Esophagus (tissue), 2 donors: ENCODE results near the gene TRIP13. TPM values are rescaled to one million over a fixed set of nuclear protein-coding genes. Genes with fewer than 3 reads are reported as not detected.

Experiments used
- H3K27ac ChIP-seq, 2 donors: one replicate each; pipeline ENCODE4 v1.5.1; 2013; ENCODE audit warnings: low read depth in 2 of 2, mild to moderate bottlenecking in 2 of 2, inconsistent platforms in 1 of 2, low read length in 1 of 2, moderate library complexity in 1 of 2
- H3K27me3 ChIP-seq, 2 donors: one replicate each; pipeline ENCODE4 v1.6.1; 2013; ENCODE audit warnings: low read length in 2 of 2, control low read depth in 1 of 2, mild to moderate bottlenecking in 1 of 2; ENCODE audit not compliant: insufficient read depth in 2 of 2, control insufficient read depth in 1 of 2
- H3K36me3 ChIP-seq, 2 donors: one replicate each; pipeline ENCODE4 v1.6.1; 2013; ENCODE audit warnings: low read length in 1 of 2; ENCODE audit not compliant: control insufficient read depth in 2 of 2, insufficient read depth in 2 of 2
- H3K4me1 ChIP-seq, 2 donors: one replicate each; pipeline ENCODE4 v1.6.1; 2013; ENCODE audit warnings: low read length in 1 of 2; ENCODE audit not compliant: control insufficient read depth in 2 of 2, insufficient read depth in 2 of 2
- H3K4me3 ChIP-seq, 2 donors: one replicate each; pipeline ENCODE4 v1.5.1; 2013; ENCODE audit warnings: low read length in 2 of 2, mild to moderate bottlenecking in 2 of 2, low read depth in 1 of 2, moderate library complexity in 1 of 2
- H3K9me3 ChIP-seq, 2 donors: one replicate each; pipeline ENCODE4 v1.6.1; 2013; ENCODE audit warnings: mild to moderate bottlenecking in 2 of 2, low read depth in 1 of 2, low read length in 1 of 2, moderate library complexity in 1 of 2; ENCODE audit not compliant: control insufficient read depth in 2 of 2, insufficient read depth in 1 of 2
- WGBS, 2 donors: extraction: QIAGEN DNeasy Blood & Tissue Kit; methylation state at CpG; one replicate each; pipeline ENCODE4 v1.1.7; 2013; 5-methylcytosine and 5-hydroxymethylcytosine counted together
- polyA plus RNA-seq, 2 donors: library from polyadenylated mRNA; stranded (reverse); fragments of 200-250 nt; gene quantifications; one replicate each; pipeline ENCODE4 v1.2.3, GENCODE V29; 2013
- donor health status: healthy with polysubstance abuse.
- donor health status: Bipolar disorder and iron deficiency.

Gene TRIP13
- polyA plus RNA-seq, 2 donors = 4.3 to 6.6 TPM

- 86 to 89% methylated on average over 32 of the region's 32 CpGs for WGBS, 2 donors
- H3K4me3 ChIP-seq = no peak overlapping the region
- peaks cover 0 to 3% of the 10 kb centered on the region in 2 donors for H3K9me3 ChIP-seq
- H3K4me1 ChIP-seq = peaks cover 6 to 9% of the 10 kb centered on the region in 2 donors
- no peaks in the 10 kb centered on the region for H3K36me3 ChIP-seq
- no peaks in the 10 kb centered on the region for H3K27me3 ChIP-seq
- H3K27ac ChIP-seq = peak overlapping the region in 1 of 2 donors; percentile 6
These were observed 63.4 kb downstream of the TRIP13 start for GRCh38 chr5:955886-956761.

DNA sequence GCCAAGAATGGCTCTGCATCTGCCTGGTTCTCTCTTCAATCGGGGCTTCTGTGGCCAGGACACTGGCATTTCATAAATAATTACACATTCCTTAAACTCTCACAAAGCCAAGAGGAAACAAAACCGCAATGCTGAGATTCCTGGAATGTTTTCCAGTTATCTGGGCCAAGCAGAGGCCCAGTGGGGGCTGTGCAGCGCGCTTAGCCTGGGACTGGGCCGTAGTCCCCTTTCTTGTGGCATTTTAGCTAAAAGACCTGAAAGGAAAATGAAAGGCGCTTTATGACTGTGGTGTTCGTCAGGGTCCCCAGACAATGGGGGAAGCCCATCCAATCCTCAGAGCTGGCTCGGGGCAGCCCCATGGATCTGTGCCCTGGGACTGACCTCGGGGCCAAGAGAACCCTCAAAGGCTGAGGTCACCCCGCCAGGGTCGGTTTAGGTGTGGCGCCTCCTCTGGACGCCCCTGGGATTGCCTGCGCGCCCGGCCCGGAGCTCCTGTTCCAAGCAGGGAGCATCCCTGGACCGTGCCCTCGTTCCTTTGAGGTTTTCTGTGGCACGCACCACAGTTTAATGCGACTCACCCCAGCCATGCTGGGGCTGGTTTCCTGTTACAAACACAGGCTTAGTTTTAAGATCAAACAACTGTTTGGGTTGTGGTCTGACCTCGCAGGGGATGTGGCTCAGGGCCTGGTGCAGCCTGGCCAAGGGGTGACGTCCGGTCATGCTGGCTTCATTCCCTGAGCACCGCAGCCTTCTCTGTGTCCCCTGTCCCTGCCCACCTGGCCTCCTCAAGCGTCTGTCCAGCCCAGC is 64.5 kb downstream of the TRIP13 start:
- H3K4me1 ChIP-seq = peaks cover 6 to 9% of the 10 kb centered on the region in 2 donors
- H3K4me3 ChIP-seq = no peak overlapping the region
- H3K27ac ChIP-seq = peak overlapping the region; percentile 48
- H3K27me3 ChIP-seq = no peaks in the 10 kb centered on the region
- 29 to 36% methylated on average over 26 of the region's 26 CpGs for WGBS, 2 donors
- H3K9me3 ChIP-seq = no peaks in the 10 kb centered on the region
- no peaks in the 10 kb centered on the region for H3K36me3 ChIP-seq

DNA sequence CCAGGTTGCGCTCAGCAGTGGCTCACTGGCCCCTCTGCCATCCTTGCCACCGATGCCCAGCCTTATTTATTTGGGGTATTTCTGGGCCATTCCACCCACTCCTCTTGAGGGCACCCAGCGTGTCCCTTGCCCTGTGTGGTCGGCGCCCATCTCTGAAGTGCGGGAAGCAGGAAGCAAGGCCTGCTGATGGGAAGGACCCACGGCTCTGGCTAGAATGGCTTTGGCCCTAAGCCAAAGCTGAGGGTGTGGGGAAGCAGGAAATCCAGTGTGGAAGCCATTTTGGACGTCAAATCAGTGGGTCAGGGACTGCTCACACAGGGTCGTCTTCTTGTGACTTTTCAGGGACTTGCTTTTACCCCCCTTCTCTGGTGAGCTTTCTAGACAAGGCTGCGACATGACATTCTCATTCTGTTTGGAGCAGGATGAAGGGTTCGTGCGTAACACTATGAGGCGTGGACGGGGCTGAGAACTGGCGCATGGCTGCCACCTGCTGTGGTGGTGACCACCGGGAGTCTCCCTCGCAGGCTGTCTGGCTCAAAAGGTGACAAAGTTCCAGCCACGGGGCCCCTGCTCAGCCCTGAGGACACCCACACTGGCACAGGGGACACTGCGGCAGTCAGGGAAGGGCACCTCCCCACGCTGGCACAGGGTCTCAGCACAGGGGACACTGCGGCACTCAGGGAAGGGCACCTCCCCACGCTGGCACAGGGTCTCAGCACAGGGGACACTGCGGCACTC is 65.2 kb downstream of the TRIP13 start:
- peaks cover 6 to 9% of the 10 kb centered on the region in 2 donors for H3K4me1 ChIP-seq
- H3K27ac ChIP-seq = peak overlapping the region; percentile 43 to 47
- no peaks in the 10 kb centered on the region for H3K27me3 ChIP-seq
- WGBS, 2 donors = 61 to 67% methylated on average over 23 of the region's 23 CpGs
- no peaks in the 10 kb centered on the region for H3K36me3 ChIP-seq
- no peaks in the 10 kb centered on the region for H3K9me3 ChIP-seq
- no peak overlapping the region for H3K4me3 ChIP-seq

GRCh38 chr5:958701-959571 is 66.3 kb downstream of the TRIP13 start:
- peaks cover 6 to 11% of the 10 kb centered on the region in 2 donors for H3K4me1 ChIP-seq
- H3K27ac ChIP-seq = no peak overlapping the region
- H3K27me3 ChIP-seq = no peaks in the 10 kb centered on the region
- H3K36me3 ChIP-seq = no peaks in the 10 kb centered on the region
- H3K9me3 ChIP-seq = no peaks in the 10 kb centered on the region
- H3K4me3 ChIP-seq = no peak overlapping the region
- WGBS, 2 donors = 42 to 59% methylated on average over 48 of the region's 48 CpGs

- H3K9me3 ChIP-seq = no peaks in the 10 kb centered on the region
- no peaks in the 10 kb centered on the region for H3K27me3 ChIP-seq
- 74 to 78% methylated on average over 43 to 47 of the region's 47 CpGs for WGBS, 2 donors
- H3K4me1 ChIP-seq = peaks cover 6 to 11% of the 10 kb centered on the region in 2 donors
- H3K27ac ChIP-seq = no peak overlapping the region
- no peaks in the 10 kb centered on the region for H3K36me3 ChIP-seq
- no peak overlapping the region for H3K4me3 ChIP-seq
These were observed 67.2 kb downstream of the TRIP13 start for GRCh38 chr5:959581-960531.

DNA sequence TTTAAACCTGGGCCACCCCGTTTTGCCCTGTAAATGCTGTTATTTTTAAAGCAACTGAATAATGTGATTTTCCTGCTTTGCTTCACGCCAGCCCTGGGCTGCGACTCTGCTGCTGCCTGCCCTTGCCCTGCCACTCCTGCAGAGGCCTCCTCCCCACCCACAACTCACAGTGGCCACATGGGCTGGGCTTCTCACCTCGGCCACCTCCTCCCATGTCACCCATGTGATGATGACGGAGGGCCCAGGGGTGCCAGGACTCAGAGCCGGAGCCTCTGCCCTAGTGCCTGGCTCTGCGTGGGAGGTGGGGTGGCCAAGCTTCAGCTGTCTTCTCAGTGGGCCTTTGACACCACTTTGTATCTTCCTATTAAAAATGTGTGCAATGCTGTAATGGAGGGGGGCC is 67.9 kb downstream of the TRIP13 start:
- H3K27ac ChIP-seq = peak overlapping the region in 1 of 2 donors; percentile 9
- no peaks in the 10 kb centered on the region for H3K9me3 ChIP-seq
- WGBS, 2 donors = 62 to 74% methylated on average over 7 of the region's 7 CpGs
- no peaks in the 10 kb centered on the region for H3K27me3 ChIP-seq
- no peak overlapping the region for H3K4me3 ChIP-seq
- H3K4me1 ChIP-seq = peaks cover 6 to 11% of the 10 kb centered on the region in 2 donors
- no peaks in the 10 kb centered on the region for H3K36me3 ChIP-seq

DNA sequence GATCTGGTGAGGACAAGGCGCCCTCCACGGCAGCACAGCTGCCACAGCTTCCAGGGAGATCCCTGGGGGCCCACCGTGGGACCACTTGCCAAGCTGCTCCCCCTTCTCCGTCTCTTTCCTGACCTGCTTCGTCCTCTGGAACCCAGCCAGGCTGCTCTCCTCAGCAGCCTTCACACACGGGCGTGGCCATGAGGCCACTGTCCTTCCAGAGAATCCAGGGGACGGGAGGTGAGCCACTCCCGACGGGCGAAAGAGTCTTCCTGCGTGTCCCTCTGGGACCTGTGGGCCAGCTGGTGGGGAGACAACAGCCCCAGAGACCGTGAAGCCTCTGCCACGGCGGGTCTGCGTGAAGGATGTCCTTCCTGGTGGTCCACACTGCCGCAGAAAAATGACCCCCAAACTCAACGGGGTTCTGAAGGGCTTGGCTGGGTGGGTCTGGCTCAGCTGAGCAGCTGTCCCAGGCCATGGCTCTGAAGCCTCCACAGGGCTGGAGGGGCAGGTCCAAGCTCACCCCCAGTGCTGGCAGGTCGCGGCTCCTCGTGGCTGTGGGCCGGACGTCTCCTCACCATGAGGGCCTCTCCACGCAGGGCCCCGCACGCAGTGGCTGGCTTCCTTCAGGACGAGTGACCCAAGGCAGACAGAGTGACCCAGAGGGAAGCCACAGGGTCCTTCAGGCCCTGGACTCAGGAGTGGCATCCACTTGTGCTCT is 68.5 kb downstream of the TRIP13 start:
- no peaks in the 10 kb centered on the region for H3K9me3 ChIP-seq
- peaks cover 6 to 11% of the 10 kb centered on the region in 2 donors for H3K4me1 ChIP-seq
- no peak overlapping the region for H3K27ac ChIP-seq
- H3K27me3 ChIP-seq = no peaks in the 10 kb centered on the region
- H3K4me3 ChIP-seq = no peak overlapping the region
- H3K36me3 ChIP-seq = no peaks in the 10 kb centered on the region
- WGBS, 2 donors = 78 to 81% methylated on average over 27 of the region's 27 CpGs
